HG03442 (cell line): ENCODE results near the gene RBKS.
A peak's percentile ranks its signal among the peaks of the same experiment; 100 is the strongest.
"Not testable (repeated sequence)": the region's sequence is repeated elsewhere in the genome, so short reads cannot be mapped to it uniquely, and the experiment has no call there.

Experiments used
- ATAC-seq: cut with Tn5 transposase; IDR thresholded peaks from one replicate; pipeline ENCODE4 v1.9.1; 2021; ENCODE audit warnings: mild to moderate bottlenecking, moderate library complexity; ENCODE audit not compliant: unreplicated experiment

The RBKS gene

GRCh38 chr2:27907547-27907946 is 17.4 kb upstream of the RBKS start:
- no peak for ATAC-seq

GRCh38 chr2:27906074-27906473 is 15.9 kb upstream of the RBKS start:
- ATAC-seq, result no peak

- no peak for ATAC-seq
These were observed 14.1 kb upstream of the RBKS start for GRCh38 chr2:27904405-27904665.

GRCh38 chr2:27903649-27904404 is 13.6 kb upstream of the RBKS start:
- no peak for ATAC-seq

- ATAC-seq, result no peak
These were observed 12.8 kb upstream of the RBKS start for GRCh38 chr2:27903018-27903417.

- ATAC-seq, result no peak
These were observed 11.9 kb upstream of the RBKS start for GRCh38 chr2:27902098-27902497.

- ATAC-seq, result no peak
These were observed 11.0 kb upstream of the RBKS start for GRCh38 chr2:27901234-27901633.

- ATAC-seq, result no peak
These were observed 7.5 kb upstream of the RBKS start for GRCh38 chr2:27897717-27898116.

- ATAC-seq, result no peak
These were observed 2.8 kb upstream of the RBKS start for GRCh38 chr2:27893006-27893405.

GRCh38 chr2:27891673-27892105 is 1.5 kb upstream of the RBKS start:
- no peak for ATAC-seq

- ATAC-seq, result peak; percentile 27
These were observed 911 bp upstream of the RBKS start for GRCh38 chr2:27890924-27891672.

- no peak for ATAC-seq
These were observed 427 bp downstream of the RBKS start for GRCh38 chr2:27889774-27890145.

GRCh38 chr2:27888790-27889189 is 1.4 kb downstream of the RBKS start:
- no peak for ATAC-seq

- no peak for ATAC-seq
These were observed 2.4 kb downstream of the RBKS start for GRCh38 chr2:27887830-27888229.

GRCh38 chr2:27887111-27887510 is 3.1 kb downstream of the RBKS start:
- ATAC-seq, result no peak

- no peak for ATAC-seq
These were observed 3.9 kb downstream of the RBKS start for GRCh38 chr2:27886322-27886721.

GRCh38 chr2:27885661-27886060 is 4.5 kb downstream of the RBKS start:
- no peak for ATAC-seq

- ATAC-seq, result no peak
These were observed 5.0 kb downstream of the RBKS start for GRCh38 chr2:27885234-27885633.

GRCh38 chr2:27884601-27885000 is 5.6 kb downstream of the RBKS start:
- ATAC-seq, result no peak

- ATAC-seq, result not testable (repeated sequence)
These were observed 7.6 kb downstream of the RBKS start for GRCh38 chr2:27882584-27882922.

- not testable (repeated sequence) for ATAC-seq
These were observed 8.2 kb downstream of the RBKS start for GRCh38 chr2:27881815-27882583.

GRCh38 chr2:27878825-27879224 is 11.4 kb downstream of the RBKS start:
- no peak for ATAC-seq
